Right forelimb (tissue), 1 donor: ENCODE data around the gene TRABD2B.

ENCODE experiments used
- DNase-seq: peaks from one replicate; pipeline ENCODE4 v3.0.0-alpha.2; 2018

The TRABD2B gene

DNA sequence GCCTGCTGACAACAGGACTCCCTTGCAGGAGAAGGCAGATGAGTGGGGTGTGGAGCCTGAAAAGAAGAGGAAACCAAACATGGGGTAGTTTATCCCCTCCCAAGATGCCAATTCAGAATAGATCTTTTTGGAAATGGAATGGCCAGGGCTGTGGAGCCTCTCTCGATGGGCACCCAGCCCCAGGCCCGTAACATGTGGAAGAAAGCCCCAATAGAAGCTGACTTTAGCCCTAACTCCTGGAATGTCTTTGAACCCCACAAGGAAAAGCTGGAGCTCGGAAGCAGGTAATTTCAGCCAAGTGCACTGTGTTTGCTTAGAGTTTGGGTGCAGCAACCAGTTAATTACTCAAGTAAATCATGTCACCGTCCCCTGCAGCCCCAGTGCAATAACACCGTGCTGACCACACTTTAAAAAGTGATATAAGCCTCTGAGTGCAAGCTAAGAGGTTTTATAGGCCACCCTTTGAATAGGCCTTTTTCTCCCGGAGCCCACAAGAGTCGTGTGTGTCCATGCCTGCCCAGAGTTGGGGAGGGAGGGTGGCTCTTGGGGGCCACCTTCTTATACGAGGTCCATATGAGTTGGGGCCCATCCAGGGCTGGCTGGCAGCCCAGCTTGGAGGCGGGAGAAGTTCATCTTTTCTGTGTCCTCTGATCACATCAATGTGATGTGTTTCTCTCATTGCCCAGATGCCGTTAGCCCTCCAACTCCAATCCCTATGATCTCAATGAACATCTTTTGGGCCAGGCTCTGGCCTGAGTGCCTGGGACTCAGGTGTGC is 153.2 kb downstream of the TRABD2B start:
- peak; percentile 39 for DNase-seq

- DNase-seq: peak; percentile 30
These were observed 154.1 kb downstream of the TRABD2B start for GRCh38 chr1:47843059-47843458.

DNA sequence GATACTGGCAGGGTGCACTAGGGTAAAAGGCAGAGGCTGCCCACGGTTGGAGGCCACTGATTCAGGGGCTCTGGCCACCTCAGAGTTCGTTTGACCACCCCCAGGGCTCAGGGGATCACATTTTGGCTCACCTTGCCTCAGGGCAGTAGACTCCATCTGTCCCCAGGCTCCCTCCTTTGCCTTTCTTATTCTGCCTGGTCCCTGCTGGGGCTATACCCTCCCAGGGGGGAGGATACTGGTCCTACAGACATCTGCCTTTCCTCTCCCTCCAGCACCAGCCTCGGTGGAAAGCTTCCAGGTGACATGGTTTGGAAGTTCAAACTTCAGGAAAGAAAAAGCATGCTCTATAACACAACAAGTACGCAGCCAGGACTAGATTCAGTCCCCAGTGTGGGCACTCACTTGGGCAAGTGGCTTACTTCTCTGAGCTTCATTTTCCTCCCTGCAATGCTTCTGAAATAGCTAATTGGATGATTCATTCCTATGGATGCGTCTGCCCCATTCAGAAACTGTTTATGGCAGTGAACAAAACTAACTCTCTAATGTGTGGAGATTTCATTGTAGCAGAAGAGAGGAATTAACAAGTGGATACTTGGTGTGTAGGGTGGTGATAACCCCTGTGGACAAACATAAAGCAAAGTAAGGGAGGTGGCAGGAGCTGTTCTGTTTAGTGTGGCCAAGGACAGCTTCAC is 154.8 kb downstream of the TRABD2B start:
- peak; percentile 21 for DNase-seq

- peak; percentile 23 for DNase-seq
These were observed 155.8 kb downstream of the TRABD2B start for GRCh38 chr1:47841356-47841755.

GRCh38 chr1:47840393-47841190 is 156.6 kb downstream of the TRABD2B start:
- peak; percentile 33 for DNase-seq

DNA sequence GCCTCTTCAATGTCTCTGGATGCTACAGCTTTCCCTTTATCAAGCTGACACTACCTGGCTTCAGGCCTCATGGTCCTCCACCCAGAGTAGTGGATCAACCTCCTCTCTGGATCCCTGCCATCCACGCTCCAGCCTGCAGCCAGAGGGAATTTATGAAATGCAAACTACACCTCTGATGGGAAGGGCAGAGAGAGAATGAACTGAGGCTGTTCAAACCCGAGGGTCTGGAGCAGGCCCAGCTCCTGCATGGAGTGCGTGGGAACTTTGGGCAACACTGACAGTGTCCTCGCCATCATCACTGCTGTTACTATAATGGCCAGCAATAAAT is 157.8 kb downstream of the TRABD2B start:
- peak; percentile 43 for DNase-seq

GRCh38 chr1:47838562-47839432 is 158.4 kb downstream of the TRABD2B start:
- DNase-seq: peak; percentile 35

- DNase-seq: peak; percentile 25
These were observed 159.2 kb downstream of the TRABD2B start for GRCh38 chr1:47837866-47838561.

GRCh38 chr1:47837056-47837830 is 159.9 kb downstream of the TRABD2B start:
- DNase-seq: no peak

- DNase-seq: no peak
These were observed 161.8 kb downstream of the TRABD2B start for GRCh38 chr1:47835409-47835808.

DNA sequence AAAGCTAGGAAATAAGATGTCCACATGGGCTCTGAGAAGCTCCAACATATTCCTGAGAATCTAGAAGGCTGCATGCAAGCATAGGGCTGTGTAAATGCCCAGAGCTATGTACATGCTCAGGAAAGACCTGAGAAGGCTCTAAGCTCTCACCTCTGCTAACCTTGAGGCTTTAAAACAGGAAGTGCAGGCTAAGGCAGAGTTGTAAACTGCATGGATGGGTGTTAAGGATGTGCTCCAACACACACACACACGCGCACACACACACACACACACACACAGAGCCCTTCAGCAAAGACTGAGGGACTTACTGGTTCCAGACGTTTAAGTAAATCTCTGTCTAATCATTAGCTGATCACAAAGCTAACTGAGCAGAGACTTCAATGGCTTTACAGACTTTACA is 162.9 kb downstream of the TRABD2B start:
- DNase-seq: no peak

GRCh38 chr1:47830641-47831333 is 166.4 kb downstream of the TRABD2B start:
- DNase-seq: no peak

DNA sequence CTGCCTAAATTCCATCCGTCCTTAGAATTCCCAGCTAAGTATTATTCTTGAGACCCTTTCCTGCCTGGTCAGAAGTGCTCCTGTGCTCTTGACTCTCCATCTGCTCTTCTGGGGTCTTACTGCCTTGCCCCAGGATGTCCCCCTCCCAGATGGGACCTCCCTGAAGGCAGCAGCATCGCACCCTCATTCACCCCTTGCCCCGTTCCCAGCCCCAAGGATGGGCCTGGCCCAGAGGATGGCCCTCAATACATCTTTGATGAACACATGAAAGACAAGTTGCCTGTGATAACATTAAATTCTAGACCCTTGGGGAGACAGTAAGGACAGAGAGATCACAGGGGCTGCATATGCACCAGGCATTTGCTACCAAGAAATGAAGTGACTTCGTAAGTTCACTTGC is 167.2 kb downstream of the TRABD2B start:
- DNase-seq: no peak

DNA sequence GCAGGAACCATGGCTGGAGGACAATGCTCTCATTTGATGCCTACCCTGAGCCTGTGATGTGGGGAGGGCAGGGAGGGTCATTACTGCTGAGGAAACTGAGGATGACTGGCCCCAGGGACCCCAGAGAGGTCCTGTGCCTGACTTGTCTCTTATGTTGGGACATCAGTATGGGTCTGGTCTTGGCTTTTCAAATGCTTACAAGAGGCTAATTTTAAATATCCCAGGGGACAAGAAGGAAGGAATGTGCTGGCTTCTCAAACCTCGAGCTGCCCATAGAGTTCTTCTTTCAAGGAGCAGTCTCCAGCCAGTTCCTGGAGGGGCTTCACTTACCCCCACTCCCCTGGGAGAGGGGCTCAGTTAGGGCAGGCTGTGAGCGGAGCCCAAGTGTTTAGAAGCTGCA is 168.2 kb downstream of the TRABD2B start:
- DNase-seq: no peak

DNA sequence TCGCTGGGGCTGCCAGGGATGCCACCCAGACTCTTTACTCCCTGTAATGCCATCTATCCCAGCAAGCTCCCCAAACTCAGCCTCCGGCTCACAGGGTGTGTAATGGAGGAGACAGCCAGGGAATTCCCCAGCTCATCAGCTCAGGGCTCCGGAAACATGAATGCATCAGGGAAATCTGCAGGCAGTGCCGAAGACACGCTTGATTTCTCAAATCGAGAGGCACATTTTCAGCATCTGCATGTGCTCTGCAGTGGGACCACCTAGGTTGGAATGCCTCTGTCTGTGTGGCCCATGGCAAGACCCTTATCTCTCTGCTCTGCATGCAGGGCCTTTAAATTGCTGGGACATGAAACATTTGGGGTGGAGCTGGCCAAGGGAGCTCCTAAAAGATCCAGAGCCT is 170.1 kb downstream of the TRABD2B start:
- DNase-seq: no peak

DNA sequence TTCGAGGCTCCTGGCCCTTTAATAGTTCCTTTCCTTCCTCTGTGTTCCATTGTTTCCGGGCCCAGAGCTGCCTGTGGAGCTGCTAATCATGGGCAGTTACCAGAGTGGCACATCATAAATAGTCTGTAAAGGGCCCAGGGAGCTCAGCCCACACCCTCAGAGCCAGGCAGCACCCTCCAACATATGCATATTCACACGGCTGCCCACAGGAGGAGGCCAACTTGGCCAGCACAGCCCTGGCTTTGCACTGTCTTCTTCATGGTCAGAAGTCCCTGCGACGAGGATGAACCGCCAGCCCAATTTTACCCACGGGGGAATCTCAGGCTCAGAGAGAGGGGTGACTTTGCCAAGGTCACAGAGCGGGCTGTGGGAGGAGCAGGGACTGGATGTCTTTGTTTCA is 172.5 kb downstream of the TRABD2B start:
- no peak for DNase-seq

- DNase-seq: no peak
These were observed 172.9 kb downstream of the TRABD2B start for GRCh38 chr1:47824297-47824696.

DNA sequence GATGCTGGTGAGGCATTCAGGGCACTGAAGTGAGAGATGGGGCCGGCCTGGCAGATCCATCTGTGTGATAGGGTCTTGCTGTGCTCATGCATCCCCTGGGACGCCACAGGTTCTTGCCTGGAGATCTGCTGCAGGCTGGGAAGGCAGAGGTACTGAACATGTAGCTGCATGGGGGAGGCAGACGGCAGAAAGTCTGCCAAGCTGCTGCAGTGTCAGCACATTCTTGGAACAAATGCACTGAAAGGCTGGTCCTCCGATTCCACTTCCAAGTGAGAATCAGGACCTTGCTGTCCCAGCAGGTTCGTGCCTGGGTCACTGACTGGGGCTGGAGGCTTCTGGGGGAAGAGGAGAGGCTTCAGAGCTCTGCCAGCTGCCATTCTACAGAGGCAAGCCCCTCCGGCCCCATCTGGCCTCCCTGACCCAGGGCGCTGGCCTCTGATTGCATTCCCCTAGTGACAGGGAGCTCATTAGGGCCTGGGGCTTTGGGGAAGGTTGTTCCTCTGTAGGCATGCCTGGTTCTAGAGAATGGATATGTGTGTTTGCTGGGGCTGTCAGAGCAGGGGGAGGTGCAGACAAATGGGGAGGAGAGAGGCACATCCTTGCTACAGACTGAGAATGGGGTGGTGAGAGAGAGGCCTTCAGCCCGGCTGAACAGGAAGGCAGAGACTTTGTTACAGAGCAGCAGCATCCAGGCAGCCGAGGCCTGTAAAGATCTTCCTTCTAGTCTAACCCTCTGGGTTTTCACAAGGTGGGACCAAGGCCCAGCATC is 174.0 kb downstream of the TRABD2B start:
- no peak for DNase-seq

GRCh38 chr1:47821760-47822159 is 175.4 kb downstream of the TRABD2B start:
- DNase-seq: no peak

DNA sequence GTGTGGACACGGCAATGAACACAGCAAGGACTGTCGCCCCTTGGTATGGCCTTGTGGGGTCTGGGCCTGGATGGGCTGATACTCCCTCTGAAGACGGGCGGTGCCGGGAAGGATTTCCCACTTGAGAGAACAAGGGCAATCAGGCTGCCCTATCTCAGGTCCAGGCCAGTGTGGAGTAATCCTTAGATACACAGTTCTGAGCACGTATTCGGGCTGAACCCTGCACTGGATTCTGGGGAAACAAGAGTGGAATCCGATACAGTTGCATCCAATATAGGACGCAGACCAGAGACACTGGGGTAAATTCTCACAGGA is 177.7 kb downstream of the TRABD2B start:
- DNase-seq: no peak
